Measurements from ENCODE around the gene OCRL.
A peak's percentile ranks its signal among the peaks of the same experiment; 100 is the strongest.

The OCRL gene

DNA sequence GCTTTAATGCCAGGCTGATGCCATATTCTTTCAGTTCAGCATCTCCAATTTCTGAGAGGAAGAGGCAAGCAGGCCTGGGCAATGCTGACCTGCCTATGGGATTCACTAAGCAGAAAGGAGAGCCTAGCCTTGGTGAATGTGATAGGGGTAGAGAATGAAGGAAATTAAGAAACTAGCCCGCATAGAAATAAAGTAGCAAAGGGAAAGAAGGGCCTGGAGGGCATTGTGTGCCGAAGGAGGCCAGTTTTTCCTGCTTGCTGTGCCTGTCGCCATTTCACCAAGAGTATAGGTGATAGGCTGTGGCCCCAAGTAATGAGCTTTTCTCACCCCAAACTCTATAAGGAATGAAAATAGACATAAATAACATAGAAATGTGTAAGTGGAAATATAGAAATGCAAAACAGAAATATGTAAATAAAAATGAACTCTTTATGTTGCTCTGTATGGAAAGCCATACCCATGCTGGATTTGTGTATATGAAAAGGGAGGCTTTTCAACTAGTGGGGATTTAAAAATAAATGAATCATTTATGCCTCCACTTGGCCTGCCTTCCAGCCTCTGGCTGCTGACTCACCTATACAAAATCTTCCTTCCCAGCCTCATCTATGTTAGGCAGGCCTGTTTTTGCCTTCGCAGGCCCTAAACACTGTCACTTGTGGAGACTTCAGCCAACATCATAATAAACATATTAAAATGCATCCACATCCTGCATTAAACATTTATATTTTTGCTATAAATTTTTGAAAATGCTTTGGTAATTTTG lies 5.1 kb upstream of the OCRL start:
- Histone ChIP-seq H3K4me3 (ENCODE audit: low read length) (no peak overlapping the region), H3K79me2 (ENCODE audit: control insufficient read depth, low read length) (no peaks in the 10 kb centered on the region), H3K27ac (ENCODE audit: low read depth, low read length) (no peak overlapping the region), H3K4me1 (ENCODE audit: control insufficient read depth, low read length) (no peaks in the 10 kb centered on the region), H3K4me2 (ENCODE audit: low read length) (no peak overlapping the region), H3K36me3 (ENCODE audit: control insufficient read depth, low read length) (no peaks in the 10 kb centered on the region), H3F3A (ENCODE audit: control insufficient read depth, insufficient read depth) (no peaks in the 10 kb centered on the region), H3K27me3 (ENCODE audit: control insufficient read depth, low read length) (no peaks in the 10 kb centered on the region), H3K9me3 (ENCODE audit: control insufficient read depth, insufficient read depth, low read length) (no peaks in the 10 kb centered on the region), H4K20me1 (ENCODE audit: control insufficient read depth, insufficient read depth, low read depth, low read length) (no peaks in the 10 kb centered on the region), H3K9me2 (replicated peaks; ENCODE audit: control insufficient read depth, low read length) (no peaks in the 10 kb centered on the region)
- no peak for TF ChIP-seq EZH2phosphoT487 (IDR thresholded peaks at IDR 0.05; ENCODE audit: borderline replicate concordance, low read length)
- TF ChIP-seq, protein P1, sequence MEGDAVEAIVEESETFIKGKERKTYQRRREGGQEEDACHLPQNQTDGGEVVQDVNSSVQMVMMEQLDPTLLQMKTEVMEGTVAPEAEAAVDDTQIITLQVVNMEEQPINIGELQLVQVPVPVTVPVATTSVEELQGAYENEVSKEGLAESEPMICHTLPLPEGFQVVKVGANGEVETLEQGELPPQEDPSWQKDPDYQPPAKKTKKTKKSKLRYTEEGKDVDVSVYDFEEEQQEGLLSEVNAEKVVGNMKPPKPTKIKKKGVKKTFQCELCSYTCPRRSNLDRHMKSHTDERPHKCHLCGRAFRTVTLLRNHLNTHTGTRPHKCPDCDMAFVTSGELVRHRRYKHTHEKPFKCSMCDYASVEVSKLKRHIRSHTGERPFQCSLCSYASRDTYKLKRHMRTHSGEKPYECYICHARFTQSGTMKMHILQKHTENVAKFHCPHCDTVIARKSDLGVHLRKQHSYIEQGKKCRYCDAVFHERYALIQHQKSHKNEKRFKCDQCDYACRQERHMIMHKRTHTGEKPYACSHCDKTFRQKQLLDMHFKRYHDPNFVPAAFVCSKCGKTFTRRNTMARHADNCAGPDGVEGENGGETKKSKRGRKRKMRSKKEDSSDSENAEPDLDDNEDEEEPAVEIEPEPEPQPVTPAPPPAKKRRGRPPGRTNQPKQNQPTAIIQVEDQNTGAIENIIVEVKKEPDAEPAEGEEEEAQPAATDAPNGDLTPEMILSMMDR (IDR thresholded peaks at IDR 0.05; ENCODE audit: low read depth, low read length, poor library complexity, severe bottlenecking): no peak

DNA sequence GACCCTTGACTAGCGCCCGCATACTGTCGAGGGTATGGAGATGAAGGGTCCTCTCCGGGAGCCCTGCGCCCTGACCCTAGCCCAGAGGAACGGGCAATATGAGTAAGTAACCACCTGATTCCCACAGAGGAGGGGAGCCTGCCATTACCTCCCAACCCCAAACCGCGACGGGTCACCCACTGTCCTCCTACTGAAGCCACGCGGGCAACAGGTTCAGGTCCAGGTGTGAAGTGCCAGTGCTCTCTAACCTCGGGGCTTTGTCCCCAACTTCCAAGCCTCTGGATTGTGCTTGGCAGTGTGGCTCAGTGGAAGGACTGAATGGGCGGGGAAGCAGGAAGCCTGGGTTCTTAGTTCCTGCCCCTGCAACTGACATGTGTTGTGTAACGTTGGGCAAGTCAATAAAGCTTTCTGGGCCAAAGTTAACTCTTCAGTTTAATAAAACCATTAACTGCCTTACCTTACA lies 694 bp downstream of the OCRL start:
- Histone ChIP-seq H3F3A (ENCODE audit: control insufficient read depth, insufficient read depth) (no peaks in the 10 kb centered on the region), H3K9me3 (ENCODE audit: control insufficient read depth, insufficient read depth, low read length) (no peaks in the 10 kb centered on the region), H3K79me2 (ENCODE audit: control insufficient read depth, low read length) (peaks cover 2% of the 10 kb centered on the region; the same call in 1 of the 2 replicates), H3K4me2 (ENCODE audit: low read length) (peak overlapping the region; percentile 76), H3K4me3 (ENCODE audit: low read length) (peak overlapping the region; percentile 74), H4K20me1 (ENCODE audit: control insufficient read depth, insufficient read depth, low read depth, low read length) (no peaks in the 10 kb centered on the region), H3K9me2 (replicated peaks; ENCODE audit: control insufficient read depth, low read length) (no peaks in the 10 kb centered on the region), H3K4me1 (ENCODE audit: control insufficient read depth, low read length) (peaks cover 6% of the 10 kb centered on the region; the same call in 1 of the 2 replicates), H3K27ac (ENCODE audit: low read depth, low read length) (no peak overlapping the region), H3K36me3 (ENCODE audit: control insufficient read depth, low read length) (no peaks in the 10 kb centered on the region), H3K27me3 (ENCODE audit: control insufficient read depth, low read length) (no peaks in the 10 kb centered on the region)
- TF ChIP-seq EZH2phosphoT487 (IDR thresholded peaks at IDR 0.05; ENCODE audit: borderline replicate concordance, low read length): no peak
- TF ChIP-seq, protein P1 (IDR thresholded peaks at IDR 0.05; ENCODE audit: low read depth, low read length, poor library complexity, severe bottlenecking): no peak

DNA sequence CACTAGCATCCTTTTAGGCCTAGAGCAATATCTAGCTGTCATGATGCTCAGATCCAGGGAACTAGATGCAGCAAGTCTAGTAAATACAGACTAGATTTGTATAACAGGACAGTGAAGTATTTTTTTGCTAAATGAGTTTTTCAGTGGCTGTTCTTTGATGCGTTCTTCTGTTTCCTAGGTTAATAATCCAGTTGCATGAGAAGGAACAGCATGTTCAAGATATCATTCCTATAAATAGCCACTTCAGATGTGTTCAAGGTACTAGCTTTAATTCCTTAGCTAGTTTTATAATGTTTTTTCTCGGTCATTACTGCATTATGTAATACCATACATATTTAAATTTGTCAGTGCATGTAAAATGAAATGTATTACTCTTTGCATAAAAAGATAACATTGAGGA lies 4.7 kb downstream of the OCRL start:
- Histone ChIP-seq H3K4me2 (ENCODE audit: low read length) (no peak overlapping the region), H3K27me3 (ENCODE audit: control insufficient read depth, low read length) (no peaks in the 10 kb centered on the region), H3K27ac (ENCODE audit: low read depth, low read length) (no peak overlapping the region), H3K9me2 (replicated peaks; ENCODE audit: control insufficient read depth, low read length) (no peaks in the 10 kb centered on the region), H3K36me3 (ENCODE audit: control insufficient read depth, low read length) (no peaks in the 10 kb centered on the region), H3K9me3 (ENCODE audit: control insufficient read depth, insufficient read depth, low read length) (no peaks in the 10 kb centered on the region), H3F3A (ENCODE audit: control insufficient read depth, insufficient read depth) (no peaks in the 10 kb centered on the region), H3K79me2 (ENCODE audit: control insufficient read depth, low read length) (peaks cover 2% of the 10 kb centered on the region; the same call in 1 of the 2 replicates), H3K4me1 (ENCODE audit: control insufficient read depth, low read length) (peaks cover 6% of the 10 kb centered on the region; the same call in 1 of the 2 replicates), H3K4me3 (ENCODE audit: low read length) (no peak overlapping the region), H4K20me1 (ENCODE audit: control insufficient read depth, insufficient read depth, low read depth, low read length) (no peaks in the 10 kb centered on the region)
- TF ChIP-seq, protein P1 (IDR thresholded peaks at IDR 0.05; ENCODE audit: low read depth, low read length, poor library complexity, severe bottlenecking): no peak
- no peak for TF ChIP-seq EZH2phosphoT487 (IDR thresholded peaks at IDR 0.05; ENCODE audit: borderline replicate concordance, low read length)

Measured in DOHH2 (cell line).